ENCODE measurements around the gene SLC10A4.

- TF ChIP-seq POLR2A (IDR thresholded peaks at IDR 0.05): no peak
- no peak for TF ChIP-seq CTCF (IDR thresholded peaks at IDR 0.05)
Observed at GRCh38 chr4:48462363-48462762, 20.8 kb upstream of the SLC10A4 start.
